Psoas muscle (tissue), 8 donors: Measurements from ENCODE around the gene DIP2C. TPM values are rescaled to one million over a fixed set of nuclear protein-coding genes. Genes with fewer than 3 reads are reported as not detected.

Experiments used
- ATAC-seq, 4 donors: fragments of 200-7000 bp; cut with Tn5 transposase; one replicate each; pipeline ENCODE4 v1.9.1; 2020; ENCODE audit warnings: moderate library complexity in 3 of 4, mild to moderate bottlenecking in 2 of 4
- DNase-seq, 2 donors: peaks; one replicate each; pipeline ENCODE4 v3.0.0-alpha.2; 2020
- H3K27ac ChIP-seq: fragments of 200-600 bp; one replicate; pipeline ENCODE4 v1.8.0; 2022
- H3K27me3 ChIP-seq, 3 donors: fragments of 200-600 bp in 1 of 3; one replicate each; pipeline versions ENCODE4 v1.6.1 to v1.8.0; 2013 to 2022; ENCODE audit warnings: low read length in 2 of 3, mild to moderate bottlenecking in 2 of 3, moderate library complexity in 1 of 3; ENCODE audit not compliant: insufficient read depth in 3 of 3
- H3K36me3 ChIP-seq, 2 donors: fragments of 200-600 bp in 1 of 2; one replicate each; pipeline versions ENCODE4 v1.6.1 to v1.8.0; 2013 to 2022; ENCODE audit warnings: low read depth in 1 of 2, mild to moderate bottlenecking in 1 of 2, moderate library complexity in 1 of 2; ENCODE audit not compliant: insufficient read depth in 1 of 2
- H3K4me1 ChIP-seq: fragments of 200-600 bp; one replicate; pipeline ENCODE4 v1.8.0; 2022
- H3K4me3 ChIP-seq: fragments of 200-600 bp; one replicate; pipeline ENCODE4 v1.8.0; 2022; ENCODE audit warnings: mild to moderate bottlenecking
- H3K9me3 ChIP-seq: fragments of 200-600 bp; one replicate; pipeline ENCODE4 v1.8.0; 2022
- CTCF ChIP-seq: fragments of 200-600 bp; IDR thresholded peaks from one replicate; pipeline ENCODE4 v1.8.0; 2022; ENCODE audit warnings: antibody characterized with exemption
- WGBS, 3 donors: extraction: QIAGEN DNeasy Blood & Tissue Kit; methylation state at CpG; one replicate each; pipeline versions ENCODE4 v1.1.6 to v1.1.7; 2013; 5-methylcytosine and 5-hydroxymethylcytosine counted together
- intact Hi-C, 2 donors: fragments of 100-400 bp; cut with DNase I; formaldehyde crosslinking; loops; one replicate each; pipeline versions ENCODE4 v1.11.0 to v1.14.2; 2022
- polyA plus RNA-seq, 3 donors: library from polyadenylated mRNA; stranded (reverse); fragments of 200-250 nt; gene quantifications; one replicate each; pipeline ENCODE4 v1.2.3, GENCODE V29; 2013
- total RNA-seq, 4 donors: library from RNA; stranded (reverse); fragmentation: NEBNext Ultra II Directional in 2 of 4; extraction: Animal tissue kit (Norgen Biotek cat#: 25700) in 2 of 4; gene quantifications; one replicate each; pipeline versions ENCODE4 v1.2.1 to v1.2.4, GENCODE V29; 2021 to 2023
- donor health status: healthy with polysubstance abuse.
- donor health status: DM: no; HTN: no; CAD: no; lungs with moderate emphysema.
- donor health status: Bipolar disorder and iron deficiency.
- donor health status: healthy.
- donor health status: DM: yes; HTN: yes; CAD: no.
- donor health status: DM: no; HTN: no; CAD: no.
- donor health status: DM: no; HTN: no; CAD: no.
- donor health status: DM: yes; HTN: yes; CAD: no.

The DIP2C gene
- total and polyA plus RNA-seq, 7 donors: 7.7 to 32.0 (median 25.0) TPM

GRCh38 chr10:640673-641045, 48.8 kb downstream of the DIP2C start:
- H3K36me3 ChIP-seq: no peaks in the 10 kb centered on the region
- H3K9me3 ChIP-seq: peaks cover 11% of the 10 kb centered on the region
- intact Hi-C loops: no loop called here
- TF ChIP-seq CTCF: no peak
- no peak overlapping the region for H3K4me3 ChIP-seq
- 91% methylated on average over 27 of the region's 27 CpGs for WGBS, 3 donors
- H3K27ac ChIP-seq: no peak overlapping the region
- no peaks in the 10 kb centered on the region for H3K4me1 ChIP-seq
- no peak for ATAC-seq
- no peaks in the 10 kb centered on the region for H3K27me3 ChIP-seq
- DNase-seq: no peak

DNA sequence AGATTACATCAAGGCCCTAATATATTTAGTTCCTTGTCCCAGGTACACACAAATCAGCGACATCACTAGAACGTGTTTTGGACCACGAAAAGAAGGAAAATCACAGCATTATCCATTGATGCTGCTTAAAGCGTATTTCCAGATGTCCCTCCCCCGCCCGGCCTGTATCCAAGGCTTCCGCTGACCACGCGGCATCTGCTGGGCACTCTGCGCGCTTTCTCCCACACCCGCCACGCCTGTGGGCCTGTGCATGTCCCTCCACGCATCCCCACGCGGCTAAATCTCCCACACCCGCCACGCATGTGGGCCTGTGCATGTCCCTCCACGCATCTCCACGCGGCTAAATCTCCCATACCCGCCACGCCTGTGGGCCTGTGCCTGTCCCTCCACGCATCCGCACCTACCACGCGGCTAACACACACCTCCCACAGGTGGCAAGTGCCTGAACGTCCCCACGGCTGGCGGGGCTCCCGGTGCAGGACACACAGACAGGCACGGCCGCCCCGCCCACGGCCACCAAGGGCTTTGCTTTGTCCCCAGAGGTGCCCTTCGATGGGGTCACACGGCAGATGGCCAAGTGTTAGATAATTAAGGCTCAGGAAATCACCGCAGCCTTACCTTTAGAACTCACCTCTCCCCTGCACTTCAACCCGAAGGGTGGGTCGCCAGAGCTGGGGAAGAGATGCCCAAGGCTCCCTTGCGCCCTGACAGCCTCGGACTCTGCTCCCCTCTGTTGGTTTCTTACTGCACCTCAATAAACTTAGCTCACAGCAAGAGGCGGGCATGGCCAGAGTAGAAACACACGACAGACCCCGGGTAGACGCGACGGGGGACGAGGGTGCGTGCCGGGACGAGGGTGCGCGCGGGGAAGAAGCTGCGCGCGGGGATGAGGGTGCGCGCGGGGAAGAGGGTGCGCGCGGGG, 49.5 kb downstream of the DIP2C start:
- no peaks in the 10 kb centered on the region for H3K27me3 ChIP-seq
- no peak overlapping the region for H3K27ac ChIP-seq
- H3K4me1 ChIP-seq: no peaks in the 10 kb centered on the region
- intact Hi-C loops: no loop called here
- TF ChIP-seq CTCF: no peak
- H3K4me3 ChIP-seq: no peak overlapping the region
- DNase-seq (no peak), ATAC-seq (no peak)
- 96 to 97% (median 96%) methylated on average over 64 of the region's 64 CpGs for WGBS, 3 donors
- no peaks in the 10 kb centered on the region for H3K36me3 ChIP-seq
- H3K9me3 ChIP-seq: peaks cover 5% of the 10 kb centered on the region

DNA sequence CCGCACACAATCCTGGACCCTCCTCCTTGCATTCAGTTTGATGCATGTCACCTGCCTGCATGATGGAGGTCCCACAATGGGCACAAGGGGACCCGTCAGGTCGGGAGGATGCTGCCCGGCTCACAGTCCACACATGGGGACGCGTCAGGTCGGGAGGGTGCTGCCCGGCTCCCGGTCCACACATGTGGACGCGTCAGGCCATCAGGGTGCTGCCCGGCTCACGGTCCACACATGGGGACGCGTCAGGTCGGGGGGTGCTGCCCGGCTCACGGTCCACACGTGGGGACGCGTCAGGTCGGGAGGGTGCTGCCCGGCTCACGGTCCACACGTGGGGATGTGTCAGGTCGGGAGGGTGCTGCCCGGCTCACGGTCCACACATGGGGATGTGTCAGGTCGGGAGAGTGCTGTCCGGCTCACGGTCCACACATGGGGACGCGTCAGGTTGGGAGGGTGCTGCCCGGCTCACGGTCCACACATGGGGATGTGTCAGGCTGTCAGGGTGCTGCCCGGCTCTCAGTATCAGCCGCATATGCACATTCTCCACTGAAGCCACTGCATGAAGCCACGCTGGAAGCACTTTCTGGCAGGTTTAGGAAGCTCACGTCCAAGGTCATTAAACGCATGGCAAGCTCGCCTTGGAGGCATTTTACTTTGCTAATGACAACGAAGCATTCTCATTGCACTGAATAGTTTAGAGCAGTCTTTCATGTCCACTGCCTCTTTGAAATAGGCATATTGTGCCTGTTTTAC, 50.3 kb downstream of the DIP2C start:
- no peak for TF ChIP-seq CTCF
- H3K27ac ChIP-seq: no peak overlapping the region
- peaks cover 6% of the 10 kb centered on the region for H3K4me1 ChIP-seq
- ATAC-seq (no peak), DNase-seq (no peak)
- H3K4me3 ChIP-seq: no peak overlapping the region
- H3K36me3 ChIP-seq: no peaks in the 10 kb centered on the region
- WGBS, 3 donors: 85 to 87% (median 86%) methylated on average over 40 to 42 of the region's 42 CpGs
- H3K9me3 ChIP-seq: no peaks in the 10 kb centered on the region
- H3K27me3 ChIP-seq: no peaks in the 10 kb centered on the region
- intact Hi-C loops: no loop called here

GRCh38 chr10:637771-638195, 51.7 kb downstream of the DIP2C start:
- H3K9me3 ChIP-seq: no peaks in the 10 kb centered on the region
- DNase-seq (no peak), ATAC-seq (no peak)
- no peak for TF ChIP-seq CTCF
- H3K36me3 ChIP-seq: no peaks in the 10 kb centered on the region
- H3K4me3 ChIP-seq: no peak overlapping the region
- H3K27ac ChIP-seq: no peak overlapping the region
- H3K4me1 ChIP-seq: peaks cover 13% of the 10 kb centered on the region
- no peaks in the 10 kb centered on the region for H3K27me3 ChIP-seq
- intact Hi-C loops: no loop called here
- 73 to 83% (median 81%) methylated on average over 9 of the region's 9 CpGs for WGBS, 3 donors
